GM23248 (cell line): Measurements from ENCODE around the gene HSBP1.

Experiments used
- EZH2 ChIP-seq: fragments of 200-600 bp; sonication (generic); IDR thresholded peaks from 2 replicates; pipeline ENCODE4 v1.6.1; 2018; ENCODE audit warnings: antibody characterized with exemption, mild to moderate bottlenecking; ENCODE audit not compliant: insufficient read depth, poor library complexity, severe bottlenecking
- EZH2phosphoT487 ChIP-seq: fragments of 200-600 bp; sonication (generic); IDR thresholded peaks from 2 replicates; pipeline ENCODE4 v1.6.1; 2018; ENCODE audit warnings: antibody characterized with exemption, moderate library complexity, mild to moderate bottlenecking, low read depth; ENCODE audit not compliant: insufficient read depth

DNA sequence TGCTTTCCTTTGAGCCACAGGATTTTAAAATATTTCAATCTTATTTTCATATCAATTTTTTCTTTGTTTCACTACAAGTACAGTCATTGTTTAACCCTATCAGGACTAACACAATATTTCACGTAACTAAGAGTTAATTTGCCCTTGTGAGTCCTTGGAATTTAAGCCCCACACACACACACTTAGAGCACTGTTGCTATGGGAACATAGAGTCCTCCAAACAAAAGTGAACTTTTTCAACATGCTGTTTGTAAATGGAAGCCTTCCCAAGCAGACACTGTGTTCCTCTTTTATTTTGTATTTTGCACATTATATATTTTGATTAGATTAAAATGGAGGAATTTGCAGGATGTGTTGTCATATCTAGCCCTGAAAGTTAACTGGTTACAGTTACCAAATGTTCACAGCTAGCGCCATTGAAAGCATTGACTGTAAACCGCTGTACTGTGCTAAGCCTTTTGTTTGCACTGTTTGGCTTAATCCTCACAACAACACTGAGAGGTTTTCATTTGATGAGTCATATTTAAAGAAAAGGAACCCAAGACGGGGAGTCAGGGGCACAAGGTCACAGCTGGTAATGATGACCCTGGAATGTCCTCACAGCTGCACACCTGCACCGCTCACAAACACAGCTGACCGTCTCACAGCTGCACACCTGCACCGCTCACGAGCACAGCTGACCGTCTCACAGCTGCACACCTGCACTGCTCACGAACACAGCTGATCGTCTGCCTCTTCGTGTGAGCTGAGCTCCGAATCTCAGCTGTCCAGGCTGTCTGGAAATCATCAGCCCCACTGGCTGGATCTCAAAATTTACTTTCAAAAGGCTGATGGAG, 6.3 kb downstream of the HSBP1 start:
- no peak for TF ChIP-seq EZH2
- no peak for TF ChIP-seq EZH2phosphoT487
